ENCODE data around the gene XRN1. TPM values are rescaled to one million over a fixed set of nuclear protein-coding genes. Genes with fewer than 3 reads are reported as not detected.

The XRN1 gene
- total RNA-seq, 1 donor from 2014 or later: 11.9 TPM

DNA sequence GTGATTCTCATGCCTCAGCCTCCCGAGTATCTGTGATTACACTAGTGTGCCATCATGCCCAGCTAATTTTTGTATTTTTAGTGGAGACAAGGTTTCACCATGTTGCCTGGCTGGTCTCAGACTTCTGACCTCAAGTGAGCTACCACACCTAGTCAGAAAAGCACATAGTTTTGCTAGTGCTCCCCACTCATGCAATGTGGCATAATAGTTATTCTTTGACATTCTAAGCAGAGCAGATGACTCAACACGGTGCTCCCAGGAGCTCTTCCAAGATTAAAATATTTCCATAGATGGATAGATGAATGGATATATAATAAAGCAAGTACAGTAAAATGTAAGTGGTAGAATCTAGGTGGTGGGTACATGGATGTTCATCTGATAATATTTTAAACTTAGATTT is 169.4 kb downstream of the XRN1 start:
- no peak for DNase-seq (ENCODE audit: low read depth)

GRCh38 chr3:142276781-142277180 is 171.1 kb downstream of the XRN1 start:
- no peak for DNase-seq (ENCODE audit: low read depth)
- H3K4me3 ChIP-seq (ENCODE audit: low read depth, low read length): no peak overlapping the region
- TF ChIP-seq, protein P1, sequence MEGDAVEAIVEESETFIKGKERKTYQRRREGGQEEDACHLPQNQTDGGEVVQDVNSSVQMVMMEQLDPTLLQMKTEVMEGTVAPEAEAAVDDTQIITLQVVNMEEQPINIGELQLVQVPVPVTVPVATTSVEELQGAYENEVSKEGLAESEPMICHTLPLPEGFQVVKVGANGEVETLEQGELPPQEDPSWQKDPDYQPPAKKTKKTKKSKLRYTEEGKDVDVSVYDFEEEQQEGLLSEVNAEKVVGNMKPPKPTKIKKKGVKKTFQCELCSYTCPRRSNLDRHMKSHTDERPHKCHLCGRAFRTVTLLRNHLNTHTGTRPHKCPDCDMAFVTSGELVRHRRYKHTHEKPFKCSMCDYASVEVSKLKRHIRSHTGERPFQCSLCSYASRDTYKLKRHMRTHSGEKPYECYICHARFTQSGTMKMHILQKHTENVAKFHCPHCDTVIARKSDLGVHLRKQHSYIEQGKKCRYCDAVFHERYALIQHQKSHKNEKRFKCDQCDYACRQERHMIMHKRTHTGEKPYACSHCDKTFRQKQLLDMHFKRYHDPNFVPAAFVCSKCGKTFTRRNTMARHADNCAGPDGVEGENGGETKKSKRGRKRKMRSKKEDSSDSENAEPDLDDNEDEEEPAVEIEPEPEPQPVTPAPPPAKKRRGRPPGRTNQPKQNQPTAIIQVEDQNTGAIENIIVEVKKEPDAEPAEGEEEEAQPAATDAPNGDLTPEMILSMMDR (conservative IDR thresholded peaks at IDR 0.05; ENCODE audit: low read depth, low read length): no peak

More for the DNA sequence above, 169.4 kb downstream of the XRN1 start:
- TF ChIP-seq, protein P1 (conservative IDR thresholded peaks at IDR 0.05; ENCODE audit: low read depth, low read length): no peak
- no peak overlapping the region for H3K4me3 ChIP-seq (ENCODE audit: low read depth, low read length)

- DNase-seq (ENCODE audit: low read depth): no peak
- TF ChIP-seq, protein P1 (conservative IDR thresholded peaks at IDR 0.05; ENCODE audit: low read depth, low read length): no peak
- H3K4me3 ChIP-seq (ENCODE audit: low read depth, low read length): no peak overlapping the region
Observed at GRCh38 chr3:142275856-142276255, 172.0 kb downstream of the XRN1 start.

GRCh38 chr3:142274908-142275307 is 172.9 kb downstream of the XRN1 start:
- TF ChIP-seq, protein P1 (conservative IDR thresholded peaks at IDR 0.05; ENCODE audit: low read depth, low read length): no peak

DNA sequence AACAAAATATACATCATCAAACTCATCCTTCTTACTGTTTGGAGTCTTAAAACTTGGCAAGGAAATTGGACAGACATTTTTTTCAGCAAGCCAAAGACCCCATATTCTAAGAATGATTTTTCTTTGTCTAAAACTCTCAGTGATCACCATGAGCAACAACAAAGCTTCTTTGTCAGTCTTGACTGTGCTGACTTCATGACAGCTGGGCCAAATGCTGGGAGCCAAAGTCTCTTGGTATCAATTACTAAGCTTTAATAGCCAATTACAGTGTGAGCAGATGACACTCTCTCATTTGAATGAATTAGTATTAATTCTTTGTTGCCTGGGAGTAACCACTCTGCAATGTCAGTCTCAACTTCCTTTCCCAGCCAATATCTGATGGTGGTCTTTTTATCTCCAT is 174.3 kb downstream of the XRN1 start:
- H3K4me3 ChIP-seq (ENCODE audit: low read depth, low read length): no peak overlapping the region
- TF ChIP-seq, protein P1 (conservative IDR thresholded peaks at IDR 0.05; ENCODE audit: low read depth, low read length): no peak
- DNase-seq (ENCODE audit: low read depth): no peak

More at GRCh38 chr3:142274908-142275307, 172.9 kb downstream of the XRN1 start:
- H3K4me3 ChIP-seq (ENCODE audit: low read depth, low read length): no peak overlapping the region
- no peak for DNase-seq (ENCODE audit: low read depth)

DNA sequence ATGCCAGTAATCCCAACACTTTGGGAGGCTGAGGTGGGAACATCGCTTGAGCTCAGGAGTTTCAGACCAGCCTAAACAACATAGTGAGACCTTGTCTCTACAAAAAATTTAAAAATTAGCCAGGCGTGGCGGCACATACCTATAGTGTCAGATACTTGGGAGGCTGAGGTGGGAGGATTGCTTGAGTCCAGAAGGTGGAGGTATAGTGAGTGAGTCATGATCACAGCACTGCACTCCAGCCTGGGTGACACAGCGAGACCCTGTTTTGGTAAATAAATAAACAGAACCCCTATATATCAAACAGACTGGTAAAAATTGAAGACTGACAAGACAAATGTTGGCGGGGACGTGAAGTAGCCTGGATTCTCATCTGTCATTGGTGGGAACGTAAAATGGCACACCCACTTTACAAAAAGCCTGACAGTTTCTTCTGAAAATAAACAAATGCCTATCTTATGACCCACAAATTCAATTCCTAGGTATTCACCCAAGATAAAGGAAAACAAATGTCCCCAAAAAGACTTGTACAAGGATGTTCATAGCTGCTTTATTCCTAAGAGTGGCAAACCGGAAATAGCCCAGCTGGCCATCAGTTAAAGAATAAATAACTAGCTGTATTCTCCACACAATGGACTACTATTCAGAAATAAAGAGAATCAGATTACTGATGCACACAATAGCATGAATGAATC is 175.5 kb downstream of the XRN1 start:
- no peak overlapping the region for H3K4me3 ChIP-seq (ENCODE audit: low read depth, low read length)
- no peak for DNase-seq (ENCODE audit: low read depth)
- TF ChIP-seq, protein P1 (conservative IDR thresholded peaks at IDR 0.05; ENCODE audit: low read depth, low read length): no peak

DNA sequence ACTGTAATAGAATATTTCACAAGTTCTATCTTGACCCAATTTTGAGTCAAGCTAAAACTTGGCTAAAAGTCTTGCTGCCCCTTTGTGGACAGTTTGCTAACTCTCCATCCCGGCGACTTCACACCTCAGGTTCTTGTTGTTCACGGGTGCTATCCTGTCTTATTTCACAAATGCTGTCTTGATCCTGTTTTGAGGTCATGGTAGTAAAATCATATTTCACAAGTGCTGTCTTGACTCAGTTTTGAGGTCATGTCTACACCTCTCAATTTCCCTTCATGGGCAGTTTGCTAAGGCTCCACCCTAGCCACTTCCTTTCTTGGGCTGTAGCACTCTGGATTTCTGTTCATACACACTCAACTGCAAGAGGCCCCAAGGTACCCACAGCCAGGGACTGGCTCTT is 177.4 kb downstream of the XRN1 start:
- no peak overlapping the region for H3K4me3 ChIP-seq (ENCODE audit: low read depth, low read length)
- no peak for DNase-seq (ENCODE audit: low read depth)
- TF ChIP-seq, protein P1 (conservative IDR thresholded peaks at IDR 0.05; ENCODE audit: low read depth, low read length): no peak

Data from epithelial cell of proximal tubule (primary cell).